Type B pancreatic cell (in vitro differentiated cells): Measurements from ENCODE around the gene AVPR2. TPM values are rescaled to one million over a fixed set of nuclear protein-coding genes. Genes with fewer than 3 reads are reported as not detected.

Experiments
- DNase-seq: peaks from one replicate; pipeline ENCODE4 v3.0.0; 2021; ENCODE audit warnings: mixed read lengths; ENCODE audit not compliant: unreplicated experiment; ENCODE audit errors: extremely low spot score
- H3K27ac Mint-ChIP-seq: 2 replicates; pipeline ENCODE4 v1.8.0; 2021; ENCODE audit warnings: mild to moderate bottlenecking, mixed read lengths
- H3K27me3 Mint-ChIP-seq: 2 replicates; pipeline ENCODE4 v1.8.0; 2021; ENCODE audit warnings: mixed read lengths
- H3K36me3 Mint-ChIP-seq: 2 replicates; pipeline ENCODE4 v1.8.0; 2021; ENCODE audit warnings: mixed read lengths
- H3K4me1 Mint-ChIP-seq: one replicate; pipeline ENCODE4 v1.8.0; 2021; ENCODE audit warnings: mixed read lengths; ENCODE audit not compliant: unreplicated experiment
- H3K4me3 Mint-ChIP-seq: 2 replicates; pipeline ENCODE4 v1.8.0; 2021; ENCODE audit warnings: mild to moderate bottlenecking, mixed read lengths
- H3K9me3 Mint-ChIP-seq: 2 replicates; pipeline ENCODE4 v1.8.0; 2021; ENCODE audit warnings: mixed read lengths
- CTCF ChIP-seq: fragments of 200-600 bp; sonication (generic); conservative IDR thresholded peaks from 2 replicates; pipeline ENCODE4 v1.5.0; 2021; ENCODE audit warnings: antibody characterized with exemption, mild to moderate bottlenecking
- total RNA-seq: library from RNA; stranded (reverse); gene quantifications from 2 replicates; pipeline ENCODE4 v1.2.1, GENCODE V29; 2021; ENCODE audit warnings: low replicate concordance

The AVPR2 gene
- total RNA-seq, 1 donor from 2014 or later = not detected

- H3K4me3 Mint-ChIP-seq = no peak overlapping the region
- no peak for DNase-seq
- H3K36me3 Mint-ChIP-seq = peaks cover 7% of the 10 kb centered on the region
- H3K9me3 Mint-ChIP-seq = no peaks in the 10 kb centered on the region
- no peaks in the 10 kb centered on the region for H3K27me3 Mint-ChIP-seq
- H3K4me1 Mint-ChIP-seq = no peaks in the 10 kb centered on the region
- no peak for TF ChIP-seq CTCF
- no peak overlapping the region for H3K27ac Mint-ChIP-seq
Observed at GRCh38 chrX:153954558-153955227, 50.2 kb downstream of the AVPR2 start.

GRCh38 chrX:153955228-153955732 is 50.8 kb downstream of the AVPR2 start:
- no peaks in the 10 kb centered on the region for H3K27me3 Mint-ChIP-seq
- H3K36me3 Mint-ChIP-seq = peaks cover 6% of the 10 kb centered on the region
- H3K4me3 Mint-ChIP-seq = no peak overlapping the region
- TF ChIP-seq CTCF = no peak
- H3K9me3 Mint-ChIP-seq = no peaks in the 10 kb centered on the region
- no peaks in the 10 kb centered on the region for H3K4me1 Mint-ChIP-seq
- no peak for DNase-seq
- no peak overlapping the region for H3K27ac Mint-ChIP-seq

GRCh38 chrX:153956044-153956907 is 51.8 kb downstream of the AVPR2 start:
- Mint-ChIP-seq H3K9me3 (no peaks in the 10 kb centered on the region), H3K27ac (no peak overlapping the region), H3K4me1 (no peaks in the 10 kb centered on the region), H3K4me3 (no peak overlapping the region), H3K27me3 (no peaks in the 10 kb centered on the region), H3K36me3 (peaks cover 7% of the 10 kb centered on the region)
- DNase-seq = no peak
- no peak for TF ChIP-seq CTCF

Other genes with a start within 250 kb of the AVPR2 start
- 2.2 and 3.7 TPM in 2 replicates for gene PNCK, start 230.9 kb upstream of the AVPR2 start, total RNA-seq
- gene SLC6A8, start 216.7 kb upstream of the AVPR2 start, total RNA-seq = 19.9 and 56.8 TPM in 2 replicates
- gene BCAP31, start 180.3 kb upstream of the AVPR2 start, total RNA-seq = 160 and 223 TPM in 2 replicates
- 6.2 and 8.0 TPM in 2 replicates for gene ABCD1, start 179.8 kb upstream of the AVPR2 start, total RNA-seq
- gene PLXNB3, start 140.4 kb upstream of the AVPR2 start, total RNA-seq = 1.2 and 1.4 TPM in 2 replicates
- not detected in 2 replicates for gene SRPK3, start 123.6 kb upstream of the AVPR2 start, total RNA-seq
- 42.9 and 50.0 TPM in 2 replicates for gene IDH3G, start 110.3 kb upstream of the AVPR2 start, total RNA-seq
- gene SSR4, start 110.0 kb upstream of the AVPR2 start, total RNA-seq = 271 and 390 TPM in 2 replicates
- 2.7 and 23.9 TPM in 2 replicates for gene PDZD4, start 74.1 kb upstream of the AVPR2 start, total RNA-seq
- gene L1CAM, start 18.5 kb upstream of the AVPR2 start, total RNA-seq = 2.9 and 12.6 TPM in 2 replicates
- 7.7 and 8.8 TPM in 2 replicates for gene ARHGAP4, start 21.6 kb downstream of the AVPR2 start, total RNA-seq
- gene NAA10, start 30.4 kb downstream of the AVPR2 start, total RNA-seq = 73.8 and 82.7 TPM in 2 replicates
- gene RENBP, start 40.0 kb downstream of the AVPR2 start, total RNA-seq = 4.9 and 6.7 TPM in 2 replicates
- gene HCFC1, start 67.1 kb downstream of the AVPR2 start, total RNA-seq = 81.2 and 98.0 TPM in 2 replicates
- gene TMEM187, start 68.1 kb downstream of the AVPR2 start, total RNA-seq = 14.4 and 15.2 TPM in 2 replicates
- gene IRAK1, start 115.2 kb downstream of the AVPR2 start, total RNA-seq = 83.8 and 86.1 TPM in 2 replicates
- 32.0 and 37.7 TPM in 2 replicates for gene MECP2, start 193.0 kb downstream of the AVPR2 start, total RNA-seq
- gene OPN1LW, start 239.6 kb downstream of the AVPR2 start, total RNA-seq = not detected in 2 replicates